Lung (tissue), 13 donors: ENCODE data around the gene NCOA3. TPM values are rescaled to one million over a fixed set of nuclear protein-coding genes. Genes with fewer than 3 reads are reported as not detected.

Experiments used
- ATAC-seq: fragments of 200-7000 bp; cut with Tn5 transposase; one replicate; pipeline ENCODE4 v1.9.1; 2020; ENCODE audit warnings: moderate number of reproducible peaks; ENCODE audit not compliant: insufficient read depth, low FRiP score
- DNase-seq, 3 donors: peaks; one replicate each; pipeline ENCODE4 v3.0.0-alpha.2; 2013 to 2017
- H3K27ac ChIP-seq, 2 donors: one replicate each; pipeline ENCODE4 v1.5.1; 2013; ENCODE audit warnings: mild to moderate bottlenecking in 2 of 2, moderate library complexity in 2 of 2, control low read depth in 1 of 2, inconsistent platforms in 1 of 2, low read depth in 1 of 2, low read length in 1 of 2
- H3K27me3 ChIP-seq, 3 donors: one replicate each; pipeline ENCODE4 v1.5.1; 2013; ENCODE audit warnings: low read length in 2 of 3; ENCODE audit not compliant: control insufficient read depth in 3 of 3, insufficient read depth in 3 of 3
- H3K36me3 ChIP-seq, 4 donors: one replicate each; pipeline ENCODE4 v1.5.1; 2013; ENCODE audit warnings: low read length in 4 of 4, mild to moderate bottlenecking in 1 of 4, moderate library complexity in 1 of 4; ENCODE audit not compliant: control insufficient read depth in 4 of 4, insufficient read depth in 4 of 4
- H3K4me1 ChIP-seq, 5 donors: one replicate each; pipeline ENCODE4 v1.5.1; 2013; ENCODE audit warnings: low read length in 5 of 5, mild to moderate bottlenecking in 2 of 5, moderate library complexity in 1 of 5; ENCODE audit not compliant: control insufficient read depth in 5 of 5, insufficient read depth in 5 of 5
- H3K4me3 ChIP-seq: one replicate; pipeline ENCODE4 v1.5.1; 2013; ENCODE audit warnings: mild to moderate bottlenecking, control low read depth, moderate library complexity
- H3K9ac ChIP-seq, 2 donors: one replicate each; pipeline ENCODE4 v1.5.1; 2013; ENCODE audit warnings: low read length in 2 of 2, control low read depth in 1 of 2; ENCODE audit not compliant: insufficient read depth in 1 of 2
- H3K9me3 ChIP-seq, 4 donors: one replicate each; pipeline ENCODE4 v1.5.1; 2013; ENCODE audit warnings: low read length in 3 of 4, mild to moderate bottlenecking in 1 of 4, moderate library complexity in 1 of 4; ENCODE audit not compliant: control insufficient read depth in 4 of 4, insufficient read depth in 3 of 4
- WGBS, 2 donors: extraction: QIAGEN DNeasy Blood & Tissue Kit; methylation state at CpG; one replicate each; pipeline ENCODE4 v1.1.7; 2013; 5-methylcytosine and 5-hydroxymethylcytosine counted together
- polyA plus RNA-seq, 2 donors: library from polyadenylated mRNA; stranded (reverse); fragments of 200-250 nt; gene quantifications; one replicate each; pipeline ENCODE4 v1.2.1, GENCODE V29; 2013
- small RNA-seq: library from RNA; depleted of rRNA; stranded (forward); fragments of <200 nt; gene quantifications from one replicate; pipeline ENCODE3, GENCODE V24; 2014; ENCODE audit warnings: low replicate concordance
- total RNA-seq, 2 donors: library from RNA; depleted of rRNA in 1 of 2; stranded (reverse); fragments of >200 nt in 1 of 2; gene quantifications; one replicate each; pipeline ENCODE4 v1.2.1, GENCODE V29; 2014 to 2021
- TF ChIP-seq, protein P1 (sequence below): IDR thresholded peaks from 2 replicates; pipeline ENCODE4 v1.5.1; 2012; ENCODE audit warnings: mild to moderate bottlenecking; ENCODE audit errors: control extremely low read depth, extremely low read depth
- donor health status: control.
- donor health status: control.
- donor health status: Bipolar disorder and iron deficiency.
- donor health status: healthy.
- donor health status: DM: yes; HTN: yes; CAD: no.

NCOA3 gene
- total and polyA plus RNA-seq, 4 donors: 5.5 to 69.4 (median 22.6) TPM

- Histone ChIP-seq H3K27me3 (peaks cover 0 to 2% (median under 1%) of the 10 kb centered on the region in 3 donors), H3K36me3 (peaks cover 0 to 2% (median 0%) of the 10 kb centered on the region in 4 donors), H3K27ac (no peak overlapping the region), H3K4me1 (no peaks in the 10 kb centered on the region), H3K9me3 (no peaks in the 10 kb centered on the region), H3K4me3 (no peak overlapping the region), H3K9ac (no peak overlapping the region)
- DNase-seq (no peak), ATAC-seq (no peak)
- 89 to 92% methylated on average over 5 of the region's 5 CpGs for WGBS, 2 donors
- TF ChIP-seq, protein P1, sequence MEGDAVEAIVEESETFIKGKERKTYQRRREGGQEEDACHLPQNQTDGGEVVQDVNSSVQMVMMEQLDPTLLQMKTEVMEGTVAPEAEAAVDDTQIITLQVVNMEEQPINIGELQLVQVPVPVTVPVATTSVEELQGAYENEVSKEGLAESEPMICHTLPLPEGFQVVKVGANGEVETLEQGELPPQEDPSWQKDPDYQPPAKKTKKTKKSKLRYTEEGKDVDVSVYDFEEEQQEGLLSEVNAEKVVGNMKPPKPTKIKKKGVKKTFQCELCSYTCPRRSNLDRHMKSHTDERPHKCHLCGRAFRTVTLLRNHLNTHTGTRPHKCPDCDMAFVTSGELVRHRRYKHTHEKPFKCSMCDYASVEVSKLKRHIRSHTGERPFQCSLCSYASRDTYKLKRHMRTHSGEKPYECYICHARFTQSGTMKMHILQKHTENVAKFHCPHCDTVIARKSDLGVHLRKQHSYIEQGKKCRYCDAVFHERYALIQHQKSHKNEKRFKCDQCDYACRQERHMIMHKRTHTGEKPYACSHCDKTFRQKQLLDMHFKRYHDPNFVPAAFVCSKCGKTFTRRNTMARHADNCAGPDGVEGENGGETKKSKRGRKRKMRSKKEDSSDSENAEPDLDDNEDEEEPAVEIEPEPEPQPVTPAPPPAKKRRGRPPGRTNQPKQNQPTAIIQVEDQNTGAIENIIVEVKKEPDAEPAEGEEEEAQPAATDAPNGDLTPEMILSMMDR: no peak
Observed at GRCh38 chr20:47706345-47706744, 204.7 kb downstream of the NCOA3 start.

Small RNAs within 50 kb of the gene (small RNA-seq; reads per million reads assigned to genes)
- gene RNU6-497P (not detected), gene RNU6-563P (not detected)

Other genes with a start within 250 kb of the NCOA3 start
- gene ZMYND8, start 145.2 kb upstream of the NCOA3 start, total RNA-seq: 10 to 100 TPM; 45.2 to 46.4 TPM
- gene ZMYND8, start 145.2 kb upstream of the NCOA3 start, polyA plus RNA-seq: 10 to 100 TPM; 14.2 to 15.1 TPM